Activated T-cell treated with anti-CD3 and anti-CD28 coated beads, Interleukin-2, amount 50 U/mL, for 24 hours (primary cell): ENCODE measurements around the gene CGRRF1.

Experiments used
- DNase-seq: peaks from one replicate; pipeline ENCODE4 v3.0.0-alpha.2; 2020
- H3K27ac Mint-ChIP-seq: 2 replicates; pipeline ENCODE4 v1.8.0; 2020; ENCODE audit warnings: mild to moderate bottlenecking, mixed read lengths
- H3K27me3 Mint-ChIP-seq: 2 replicates; pipeline ENCODE4 v1.8.0; 2020; ENCODE audit warnings: mixed read lengths
- H3K36me3 Mint-ChIP-seq: 2 replicates; pipeline ENCODE4 v1.8.0; 2020; ENCODE audit warnings: low read depth, mixed read lengths
- H3K4me1 Mint-ChIP-seq: 2 replicates; pipeline ENCODE4 v1.8.0; 2020; ENCODE audit warnings: low read depth, mixed read lengths
- H3K4me3 Mint-ChIP-seq: 2 replicates; pipeline ENCODE4 v1.8.0; 2020; ENCODE audit warnings: mild to moderate bottlenecking, moderate library complexity, mixed read lengths
- H3K9me3 Mint-ChIP-seq: 2 replicates; pipeline ENCODE4 v1.8.0; 2020; ENCODE audit warnings: mixed read lengths

Gene CGRRF1

GRCh38 chr14:54547583-54547982 is 37.9 kb downstream of the CGRRF1 start:
- H3K27me3 Mint-ChIP-seq: no peaks in the 10 kb centered on the region
- no peaks in the 10 kb centered on the region for H3K9me3 Mint-ChIP-seq
- H3K4me3 Mint-ChIP-seq: no peak overlapping the region
- no peaks in the 10 kb centered on the region for H3K4me1 Mint-ChIP-seq
- no peak for DNase-seq
- H3K27ac Mint-ChIP-seq: no peak overlapping the region
- H3K36me3 Mint-ChIP-seq: no peaks in the 10 kb centered on the region

GRCh38 chr14:54548491-54548890 is 38.8 kb downstream of the CGRRF1 start:
- H3K4me3 Mint-ChIP-seq: no peak overlapping the region
- no peaks in the 10 kb centered on the region for H3K27me3 Mint-ChIP-seq
- DNase-seq: no peak
- no peaks in the 10 kb centered on the region for H3K9me3 Mint-ChIP-seq
- no peak overlapping the region for H3K27ac Mint-ChIP-seq
- H3K4me1 Mint-ChIP-seq: no peaks in the 10 kb centered on the region
- H3K36me3 Mint-ChIP-seq: no peaks in the 10 kb centered on the region

GRCh38 chr14:54549862-54550261 is 40.2 kb downstream of the CGRRF1 start:
- no peaks in the 10 kb centered on the region for H3K27me3 Mint-ChIP-seq
- H3K4me3 Mint-ChIP-seq: no peak overlapping the region
- no peak for DNase-seq
- no peak overlapping the region for H3K27ac Mint-ChIP-seq
- no peaks in the 10 kb centered on the region for H3K4me1 Mint-ChIP-seq
- no peaks in the 10 kb centered on the region for H3K36me3 Mint-ChIP-seq
- no peaks in the 10 kb centered on the region for H3K9me3 Mint-ChIP-seq

- Mint-ChIP-seq H3K36me3 (no peaks in the 10 kb centered on the region), H3K27ac (no peak overlapping the region), H3K27me3 (no peaks in the 10 kb centered on the region), H3K4me3 (no peak overlapping the region), H3K9me3 (no peaks in the 10 kb centered on the region), H3K4me1 (no peaks in the 10 kb centered on the region)
- no peak for DNase-seq
These were observed 40.8 kb downstream of the CGRRF1 start for GRCh38 chr14:54550514-54550913.

- Mint-ChIP-seq H3K4me3 (no peak overlapping the region), H3K36me3 (no peaks in the 10 kb centered on the region), H3K27ac (no peak overlapping the region), H3K4me1 (no peaks in the 10 kb centered on the region), H3K9me3 (no peaks in the 10 kb centered on the region), H3K27me3 (no peaks in the 10 kb centered on the region)
- no peak for DNase-seq
These were observed 44.7 kb downstream of the CGRRF1 start for GRCh38 chr14:54554401-54554800.

GRCh38 chr14:54555651-54556050 is 45.9 kb downstream of the CGRRF1 start:
- no peak overlapping the region for H3K27ac Mint-ChIP-seq
- DNase-seq: no peak
- no peak overlapping the region for H3K4me3 Mint-ChIP-seq
- H3K9me3 Mint-ChIP-seq: no peaks in the 10 kb centered on the region
- H3K27me3 Mint-ChIP-seq: peaks cover 4% of the 10 kb centered on the region
- no peaks in the 10 kb centered on the region for H3K4me1 Mint-ChIP-seq
- H3K36me3 Mint-ChIP-seq: no peaks in the 10 kb centered on the region

GRCh38 chr14:54556535-54556934 is 46.8 kb downstream of the CGRRF1 start:
- H3K36me3 Mint-ChIP-seq: no peaks in the 10 kb centered on the region

GRCh38 chr14:54562334-54562733 is 52.6 kb downstream of the CGRRF1 start:
- H3K9me3 Mint-ChIP-seq: no peaks in the 10 kb centered on the region
- no peak overlapping the region for H3K27ac Mint-ChIP-seq
- DNase-seq: no peak
- H3K4me3 Mint-ChIP-seq: no peak overlapping the region
- peaks cover 4% of the 10 kb centered on the region for H3K27me3 Mint-ChIP-seq
- peaks cover under 1% of the 10 kb centered on the region for H3K36me3 Mint-ChIP-seq
- peaks cover 11% of the 10 kb centered on the region for H3K4me1 Mint-ChIP-seq

More at GRCh38 chr14:54556535-54556934, 46.8 kb downstream of the CGRRF1 start:
- DNase-seq: no peak
- Mint-ChIP-seq H3K4me1 (no peaks in the 10 kb centered on the region), H3K9me3 (no peaks in the 10 kb centered on the region), H3K27me3 (peaks cover 4% of the 10 kb centered on the region), H3K27ac (no peak overlapping the region), H3K4me3 (no peak overlapping the region)

- DNase-seq: no peak
- Mint-ChIP-seq H3K36me3 (peaks cover 8% of the 10 kb centered on the region), H3K4me1 (peaks cover 24% of the 10 kb centered on the region), H3K27me3 (peaks cover 14% of the 10 kb centered on the region), H3K27ac (peak overlapping the region; percentile 29), H3K9me3 (no peaks in the 10 kb centered on the region), H3K4me3 (peak overlapping the region; percentile 72)
These were observed 54.6 kb downstream of the CGRRF1 start for GRCh38 chr14:54564071-54564867.

- Mint-ChIP-seq H3K27ac (peak overlapping the region; percentile 77), H3K4me3 (peak overlapping the region; percentile 72), H3K4me1 (peaks cover 29% of the 10 kb centered on the region), H3K9me3 (no peaks in the 10 kb centered on the region), H3K36me3 (peaks cover 13% of the 10 kb centered on the region), H3K27me3 (peaks cover 18% of the 10 kb centered on the region)
- DNase-seq: peak; percentile 79
These were observed 55.4 kb downstream of the CGRRF1 start for GRCh38 chr14:54564868-54565784.

GRCh38 chr14:54565785-54566409 is 56.2 kb downstream of the CGRRF1 start:
- H3K27me3 Mint-ChIP-seq: peaks cover 18% of the 10 kb centered on the region
- H3K27ac Mint-ChIP-seq: peak overlapping the region; percentile 77
- peaks cover 33% of the 10 kb centered on the region for H3K4me1 Mint-ChIP-seq

GRCh38 chr14:54566410-54567223 is 56.9 kb downstream of the CGRRF1 start, which contains the start of gene SAMD4A:
Gene SAMD4A, plus strand, starts transcription at chr14:54567128. Its CDS starts 789 bp downstream, at chr14:54567917.
- DNase-seq: peak; percentile 74
- peak within 1 kb of the TSS; percentile 90 for H3K27ac Mint-ChIP-seq
- H3K4me1 Mint-ChIP-seq: peaks cover 37% of the 10 kb centered on the region
- H3K9me3 Mint-ChIP-seq: no peaks in the 10 kb centered on the region
- peak within 1 kb of the TSS; percentile 90 for H3K4me3 Mint-ChIP-seq
- peaks cover 16% of the 10 kb centered on the region for H3K36me3 Mint-ChIP-seq
- peaks cover 18% of the 10 kb centered on the region for H3K27me3 Mint-ChIP-seq

More at GRCh38 chr14:54565785-54566409, 56.2 kb downstream of the CGRRF1 start:
- Mint-ChIP-seq H3K36me3 (peaks cover 14% of the 10 kb centered on the region), H3K9me3 (no peaks in the 10 kb centered on the region), H3K4me3 (peak overlapping the region; percentile 72)
- DNase-seq: peak; percentile 84

GRCh38 chr14:54567224-54567638 is 57.5 kb downstream of the CGRRF1 start:
- H3K4me3 Mint-ChIP-seq: peak overlapping the region; percentile 90
- no peak for DNase-seq
- H3K27me3 Mint-ChIP-seq: peaks cover 18% of the 10 kb centered on the region
- peak overlapping the region; percentile 90 for H3K27ac Mint-ChIP-seq
- H3K9me3 Mint-ChIP-seq: peaks cover 6% of the 10 kb centered on the region
- H3K4me1 Mint-ChIP-seq: peaks cover 37% of the 10 kb centered on the region
- peaks cover 22% of the 10 kb centered on the region for H3K36me3 Mint-ChIP-seq
